ENCODE results near the gene CENPVL3. TPM values are rescaled to one million over a fixed set of nuclear protein-coding genes. Genes with fewer than 3 reads are reported as not detected.
"Not testable (repeated sequence)": the region's sequence is repeated elsewhere in the genome, so short reads cannot be mapped to it uniquely, and the experiment has no call there.

CENPVL3 gene
- polyA plus RNA-seq (ENCODE audit: insufficient read length), result not detected

DNA sequence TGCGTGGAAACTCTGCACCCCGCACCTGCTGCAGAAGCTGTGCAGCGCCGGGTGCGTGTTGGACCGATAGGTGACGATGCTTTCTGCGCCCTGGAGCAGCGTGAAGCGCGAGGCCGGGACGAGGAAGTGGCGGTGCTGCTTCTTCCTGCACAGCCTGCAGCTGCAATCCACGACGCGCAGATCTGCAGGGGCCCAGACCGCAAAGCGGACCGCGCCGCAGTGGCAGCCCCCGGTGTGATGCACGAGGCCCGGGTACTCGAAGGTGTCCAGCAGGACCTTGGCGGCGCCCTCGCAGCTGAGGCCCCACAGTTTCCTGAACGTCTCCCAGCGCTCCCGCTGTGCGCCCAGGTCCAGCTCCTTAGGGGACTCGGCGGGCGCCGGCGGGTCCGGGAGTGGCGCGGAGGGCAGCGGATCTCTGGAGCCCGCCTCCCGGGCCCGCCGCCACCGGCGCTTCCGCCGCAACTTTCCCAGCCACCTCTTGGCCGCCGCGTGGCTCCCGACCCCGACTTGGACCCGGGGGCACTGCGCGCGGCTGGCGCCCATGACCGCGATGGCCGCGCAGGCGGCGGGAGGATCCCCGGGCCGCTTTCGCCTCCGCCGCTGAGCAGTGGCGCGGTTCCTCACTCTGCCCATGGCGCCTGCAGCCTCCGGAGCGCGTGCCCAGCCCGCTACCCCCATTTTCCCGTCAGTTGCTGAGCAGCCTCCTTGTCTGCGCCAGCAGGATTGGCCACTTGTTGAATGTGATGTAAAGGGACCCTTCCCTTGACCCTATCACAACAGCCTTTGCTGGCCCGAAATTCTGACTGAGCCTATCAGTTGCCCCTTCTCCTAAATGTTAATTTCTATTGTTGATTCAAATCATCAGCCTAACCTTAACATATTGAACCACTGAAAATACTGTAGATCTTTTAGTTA lies at the start of gene CENPVL3:
CENPVL3 (minus strand) TSS at position 672 of the 915 bp plus-strand sequence; CDS start at position 633, 39 bp downstream.
- DNase-seq (ENCODE audit: low read depth), result not testable (repeated sequence)

DNA sequence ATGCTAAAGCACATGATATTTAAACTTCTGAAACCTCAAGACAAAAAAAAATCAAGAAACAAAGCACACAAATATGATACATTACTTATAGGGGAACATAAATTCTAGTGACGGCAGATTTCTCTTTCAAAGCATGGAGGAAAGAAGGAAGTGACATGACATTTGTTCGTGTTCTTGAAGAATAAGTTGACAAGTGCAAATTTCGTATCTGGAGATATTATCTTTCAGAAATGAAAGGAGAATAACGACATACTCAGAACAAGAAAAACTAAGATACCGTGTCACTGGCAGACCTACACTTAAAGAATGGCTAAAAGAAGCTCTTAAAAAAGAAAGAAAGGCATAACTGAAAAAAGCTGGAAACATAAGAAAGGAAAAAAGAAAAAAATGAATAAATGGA lies 47.3 kb upstream of the CENPVL3 start:
- DNase-seq (ENCODE audit: low read depth), result no peak

DNA sequence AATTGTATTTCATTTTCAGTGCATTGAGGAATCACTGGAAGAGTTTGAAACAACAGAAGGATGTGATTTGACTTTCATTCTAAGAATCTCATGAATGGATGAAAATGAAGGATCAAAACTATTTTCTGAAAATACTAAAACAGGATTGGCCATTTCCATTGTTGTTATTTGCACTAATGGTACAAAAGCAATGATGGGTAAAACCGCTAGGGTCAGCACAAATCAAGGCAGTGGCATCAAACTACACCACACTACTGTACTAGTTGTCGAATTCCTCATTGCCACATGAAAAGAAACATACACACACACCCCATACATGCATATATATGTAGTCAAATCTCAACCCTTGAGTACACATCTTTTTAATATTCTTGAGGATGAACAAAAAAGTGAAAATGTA lies 24.7 kb upstream of the CENPVL3 start:
- DNase-seq (ENCODE audit: low read depth), result no peak

DNA sequence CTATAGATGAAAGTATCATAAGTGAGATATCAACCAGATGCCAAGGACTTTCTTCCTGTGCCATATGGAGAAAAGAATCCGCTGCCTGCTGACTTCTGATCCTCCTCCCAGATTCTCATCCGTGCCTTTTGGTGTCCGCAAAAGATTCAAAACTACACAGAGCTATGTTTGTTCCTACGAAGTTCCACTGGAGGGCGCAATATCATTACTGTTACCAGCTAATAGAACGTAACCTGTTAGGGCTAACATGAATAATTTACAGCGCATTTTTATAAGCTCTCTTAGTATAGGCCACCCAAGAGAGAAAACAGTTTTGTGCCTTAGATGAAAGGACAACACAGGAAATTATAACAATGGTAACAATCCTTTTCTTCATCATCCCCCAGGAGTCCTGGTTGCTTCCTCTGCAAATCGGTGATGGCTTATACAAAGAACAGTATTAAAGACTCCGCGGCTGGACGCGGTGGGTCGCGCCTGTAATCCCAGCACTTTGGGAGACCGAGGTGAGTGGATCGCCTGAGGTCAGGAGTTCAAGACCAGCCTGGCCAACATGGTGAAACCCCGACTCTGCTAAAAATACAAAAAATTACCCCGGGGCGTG lies 22.8 kb upstream of the CENPVL3 start:
- peak; percentile 9 for DNase-seq (ENCODE audit: low read depth)

DNA sequence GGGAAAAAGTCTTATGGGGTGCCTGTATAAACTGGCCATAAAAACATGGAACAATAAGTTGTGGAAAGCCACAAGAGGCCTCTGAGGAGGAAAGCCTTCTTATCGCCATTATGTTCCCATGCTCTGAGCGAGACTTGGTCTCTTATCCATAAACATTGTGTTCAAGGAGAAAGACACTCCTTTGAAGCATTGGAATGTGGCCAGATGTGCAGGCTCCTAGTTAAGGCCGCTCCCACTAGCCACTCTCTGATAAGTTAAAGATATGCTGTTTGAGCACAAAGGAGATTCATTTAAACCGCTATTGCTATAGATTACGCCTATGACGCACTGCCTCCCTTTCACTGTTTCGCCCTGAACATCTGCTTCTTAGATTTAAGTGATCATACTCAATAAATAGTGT lies 17.8 kb upstream of the CENPVL3 start:
- DNase-seq (ENCODE audit: low read depth), result not testable (repeated sequence)

DNA sequence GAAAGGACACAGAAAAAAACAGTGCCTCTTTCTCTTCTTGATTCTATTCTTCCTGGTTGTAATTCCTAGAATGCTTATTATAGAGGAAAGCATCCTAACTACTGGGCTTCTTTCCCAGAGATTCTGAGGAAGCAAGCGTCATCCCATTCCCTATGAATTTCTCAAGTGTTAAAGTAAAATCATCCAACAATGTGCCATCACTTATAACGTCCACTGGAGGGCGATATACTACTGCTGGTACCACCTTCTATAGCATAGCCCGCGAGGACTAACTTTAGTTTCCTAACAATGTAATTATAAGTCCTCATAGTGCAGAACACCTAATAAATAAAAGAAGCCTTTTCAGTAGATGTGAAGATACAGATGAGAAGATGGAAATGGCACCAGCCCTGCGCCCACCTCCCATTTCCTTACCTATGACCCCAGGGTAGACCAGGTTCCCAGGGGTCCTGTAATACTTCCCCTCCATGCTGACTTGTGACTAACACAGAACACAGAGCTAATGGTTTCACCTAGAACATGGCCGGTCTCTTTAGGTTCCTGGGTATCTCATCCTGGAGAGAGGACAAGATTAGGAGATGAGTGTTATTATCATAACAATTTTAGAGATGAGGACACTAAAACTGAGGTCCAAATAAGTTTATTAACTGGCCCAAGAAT lies 4.2 kb downstream of the CENPVL3 start:
- no peak for DNase-seq (ENCODE audit: low read depth)

DNA sequence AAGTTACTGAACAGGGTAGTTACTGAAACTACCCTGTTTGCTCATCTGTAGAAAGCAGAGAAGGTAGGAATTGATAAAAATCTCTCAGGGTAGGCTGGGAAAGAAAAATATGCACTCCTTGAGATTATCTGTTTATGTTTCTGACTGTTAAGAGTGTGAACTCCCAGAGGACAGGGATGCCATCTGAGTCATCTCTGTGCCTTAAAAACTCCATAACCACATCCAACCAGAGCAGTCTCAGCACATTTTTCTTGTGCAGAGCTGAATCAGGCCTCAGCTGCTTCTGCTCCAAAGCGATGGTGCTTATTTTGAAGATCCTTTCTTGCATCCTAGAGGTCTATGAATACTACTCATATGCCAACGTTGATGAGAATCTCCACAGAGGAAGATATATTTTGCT lies 9.9 kb downstream of the CENPVL3 start:
- DNase-seq (ENCODE audit: low read depth), result no peak

DNA sequence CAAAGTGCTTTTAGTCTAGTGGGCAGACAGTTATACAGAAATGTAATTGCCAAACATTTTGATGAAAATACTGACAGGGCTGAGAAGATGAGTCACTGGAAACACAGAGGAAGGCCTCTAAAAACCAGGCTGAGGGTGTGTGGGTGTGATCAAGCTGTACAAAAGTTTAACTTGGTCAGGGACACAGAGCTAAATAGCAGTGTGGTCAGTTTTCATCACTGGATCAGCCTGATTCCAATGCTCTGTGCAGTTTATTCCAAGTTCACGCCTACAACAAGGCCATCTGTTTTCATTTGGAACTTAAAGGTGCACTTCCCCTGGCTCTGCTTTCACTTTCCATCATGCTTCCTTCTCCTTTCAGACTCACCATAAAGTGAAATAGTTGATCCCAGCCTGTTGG lies 10.6 kb downstream of the CENPVL3 start:
- no peak for DNase-seq (ENCODE audit: low read depth)

DNA sequence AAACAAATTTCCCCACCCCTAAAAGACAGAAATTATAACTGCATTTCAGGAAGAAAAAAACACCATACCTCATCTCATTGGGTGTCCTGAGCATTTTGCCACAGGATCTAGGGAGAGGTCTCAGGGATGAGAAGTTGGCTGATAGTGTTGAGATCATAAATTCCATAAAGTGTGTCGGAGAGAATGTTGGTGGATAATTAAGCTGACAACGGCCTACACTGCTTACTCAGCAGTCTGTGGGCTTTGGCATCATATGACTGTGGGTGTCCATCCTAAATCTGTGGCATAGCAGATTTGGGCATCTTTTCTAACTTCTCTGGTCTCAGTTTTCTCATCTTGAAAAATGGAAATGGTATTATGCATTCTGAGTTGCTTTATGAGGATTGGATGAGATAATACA lies 12.3 kb downstream of the CENPVL3 start:
- no peak for DNase-seq (ENCODE audit: low read depth)

DNA sequence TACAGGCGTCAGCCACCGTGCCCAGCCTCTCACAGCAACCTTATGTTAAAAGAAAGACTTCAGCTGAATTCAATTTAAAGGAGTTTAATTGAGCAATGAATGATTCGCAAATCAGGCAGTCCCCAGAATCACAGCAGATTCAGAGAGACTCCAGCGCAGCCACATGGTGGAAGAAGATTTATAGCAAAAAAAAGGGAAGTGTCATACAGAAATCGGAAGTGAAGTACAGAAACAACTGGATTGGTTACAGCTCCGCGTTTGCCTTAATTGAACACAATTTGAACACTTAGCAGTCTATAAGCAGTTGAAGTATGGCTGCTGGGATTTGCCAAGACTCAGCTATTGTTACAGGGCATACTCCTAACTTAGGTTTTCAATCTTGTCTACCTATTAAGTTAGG lies 19.8 kb downstream of the CENPVL3 start:
- DNase-seq (ENCODE audit: low read depth), result no peak

DNA sequence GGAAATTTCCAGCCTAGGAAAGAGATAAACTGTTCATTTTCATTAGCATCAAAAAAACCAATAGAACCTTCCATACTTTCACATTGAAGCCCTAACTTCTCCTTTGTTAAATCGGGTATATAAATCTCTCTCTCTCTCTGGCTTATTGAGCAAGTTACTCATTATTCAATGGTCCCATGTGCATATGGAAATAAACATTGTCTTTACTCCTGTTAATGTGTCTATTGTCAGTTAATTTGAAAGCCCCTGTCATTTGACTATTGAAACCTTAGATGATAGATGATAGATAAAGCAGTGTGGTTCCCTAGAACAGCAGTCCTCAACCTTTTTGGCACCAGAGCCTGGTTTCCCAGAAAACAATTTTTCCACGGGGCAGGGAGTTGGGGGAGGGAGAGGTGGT lies 46.8 kb downstream of the CENPVL3 start:
- no peak for DNase-seq (ENCODE audit: low read depth)

DNA sequence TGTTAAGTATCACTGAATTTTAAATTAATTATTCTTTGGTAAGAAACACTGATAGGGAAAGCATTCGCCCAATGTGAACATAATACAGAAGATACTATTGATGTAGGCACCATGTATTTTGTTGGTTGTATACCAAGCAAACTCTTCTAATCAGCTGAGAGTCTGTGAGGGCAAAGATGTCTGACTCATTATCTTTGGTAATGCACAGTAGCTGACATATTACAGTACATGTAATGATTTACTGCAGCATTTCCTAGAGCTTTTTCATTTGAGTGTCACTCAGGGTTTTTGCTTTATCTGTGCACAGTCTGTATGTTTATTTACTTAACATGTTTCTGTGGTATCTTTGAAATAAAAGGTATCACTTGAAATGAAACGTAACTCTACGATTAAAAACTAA lies 49.2 kb downstream of the CENPVL3 start:
- no peak for DNase-seq (ENCODE audit: low read depth)

DNA sequence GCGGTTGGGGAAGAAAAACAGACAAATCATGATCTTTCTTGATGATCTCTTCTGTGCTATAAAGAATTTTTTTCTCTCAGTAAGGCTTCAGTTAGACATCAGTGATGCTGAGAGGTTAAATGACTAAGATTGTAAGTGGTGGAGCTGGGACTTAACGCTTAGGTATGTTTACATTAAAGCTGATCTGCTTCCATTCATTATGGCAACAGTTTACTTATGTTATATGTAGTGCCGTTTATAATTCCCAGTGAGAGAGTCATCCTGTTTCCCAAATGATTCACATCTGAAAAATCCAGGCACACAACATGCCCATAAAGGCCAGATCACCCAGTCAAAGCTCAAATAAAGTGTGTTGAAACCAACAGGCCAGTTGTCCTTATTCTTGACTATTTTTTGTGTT lies 50.1 kb downstream of the CENPVL3 start:
- DNase-seq (ENCODE audit: low read depth), result no peak

Other genes starting within 250 kb of the CENPVL3 start
- gene NUDT11, start 122.3 kb downstream of the CENPVL3 start, polyA plus RNA-seq (ENCODE audit: insufficient read length), result 3.8 TPM
- gene CENPVL2, start 63.9 kb upstream of the CENPVL3 start, polyA plus RNA-seq (ENCODE audit: insufficient read length), result not detected
- not detected for gene CENPVL1, start 91.6 kb upstream of the CENPVL3 start, polyA plus RNA-seq (ENCODE audit: insufficient read length)
- gene GSPT2, start 124.5 kb upstream of the CENPVL3 start, polyA plus RNA-seq (ENCODE audit: insufficient read length), result 8.0 TPM

Measured in forelimb muscle (tissue), 1 donor.